ENCODE measurements around the gene CSPG4.

DNA sequence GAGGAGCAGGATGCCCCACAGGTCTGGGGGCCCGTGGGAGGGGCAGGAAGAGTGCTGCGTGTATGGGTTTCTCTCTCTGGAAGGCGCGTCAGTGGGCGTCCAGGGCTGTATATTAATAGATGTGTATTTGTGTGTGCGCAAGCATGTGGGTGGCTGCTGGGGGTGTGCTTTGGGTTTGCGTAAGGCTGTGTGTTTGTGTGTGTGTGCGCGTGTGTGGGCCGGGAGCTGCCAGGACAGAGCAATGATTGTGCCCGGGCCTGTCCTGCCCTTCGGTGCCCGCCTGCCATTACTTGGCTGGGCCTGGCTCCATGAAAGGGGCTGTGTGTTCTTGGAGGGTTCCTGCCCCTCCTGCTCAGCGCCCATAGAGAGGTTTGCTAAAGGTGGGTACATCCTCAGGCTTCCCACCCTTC lies 16.3 kb downstream of the CSPG4 start:
- TF ChIP-seq EZH2 (IDR thresholded peaks at IDR 0.05) (no peak), POLR2AphosphoS5 (IDR thresholded peaks at IDR 0.05; ENCODE audit: borderline replicate concordance, low read depth, low read length) (no peak), FOXP2 (optimal IDR thresholded peaks at IDR 0.05; ENCODE audit: control extremely low read depth, extremely low read length, insufficient read depth) (no peak)
